K562 (cell line): ENCODE data around the gene CALY. TPM values are rescaled to one million over a fixed set of nuclear protein-coding genes. Genes with fewer than 3 reads are reported as not detected.
A peak's percentile ranks its signal among the peaks of the same experiment; 100 is the strongest.

Experiments used
- ATF7 ChIP-seq: fragments of 450-650 bp; IDR thresholded peaks from 2 replicates; pipeline ENCODE4 v1.7.1; 2014; ENCODE audit warnings: mild to moderate bottlenecking, moderate library complexity
- EGR1 ChIP-seq: fragments of 450-650 bp; conservative IDR thresholded peaks from 2 replicates; pipeline ENCODE4 v1.6.1; 2017; ENCODE audit warnings: mild to moderate bottlenecking
- LEF1 ChIP-seq: fragments of 450-650 bp; IDR thresholded peaks from 2 replicates; pipeline ENCODE4 v1.6.1; 2016; ENCODE audit warnings: mild to moderate bottlenecking
- NFE2 ChIP-seq: IDR thresholded peaks from 2 replicates; pipeline ENCODE4 v1.6.1; 2014; ENCODE audit warnings: antibody characterized with exemption, low read depth
- NFIC ChIP-seq: fragments of 450-650 bp; IDR thresholded peaks from 2 replicates; pipeline ENCODE4 v1.6.1; 2017; ENCODE audit warnings: mild to moderate bottlenecking, inconsistent platforms
- NRF1 ChIP-seq, 2 experiments: fragments of 450-650 bp; IDR thresholded peaks in 1 of 2; conservative IDR thresholded peaks in 1 of 2; 2 replicates each; pipeline ENCODE4 v1.6.1; 2014; ENCODE audit warnings: mild to moderate bottlenecking in 2 of 2
- RFX1 ChIP-seq: fragments of 450-650 bp; IDR thresholded peaks from 2 replicates; pipeline ENCODE4 v1.6.1; 2016; ENCODE audit warnings: mild to moderate bottlenecking, moderate library complexity
- USF2 ChIP-seq: sonication (generic); formaldehyde crosslinking; IDR thresholded peaks from 2 replicates; pipeline ENCODE4 v1.5.0; 2020; ENCODE audit warnings: missing genetic modification reagents
- ZNF217 ChIP-seq: sonication (generic); formaldehyde crosslinking; IDR thresholded peaks from 2 replicates; pipeline ENCODE4 v1.8.0; 2022; ENCODE audit warnings: mild to moderate bottlenecking, missing genetic modification reagents
- polyA plus RNA-seq, 8 experiments: library from polyadenylated mRNA; depleted of rRNA in 4 of 8; stranded (reverse) in 5 of 8; unstranded in 3 of 8; fragments of >200 nt; fragmentation: Nextera tagmentation in 2 of 8; fragmentation: Illumina TruSeq in 1 of 8; extraction: Ambion mirVana in 2 of 8; extraction: Trizol in 1 of 8; gene quantifications; 2 replicates each; pipeline versions ENCODE4 v1.2.1 to v1.2.3, GENCODE V29; 2011 to 2014; ENCODE audit warnings: inconsistent platforms in 1 of 8, missing spikeins in 1 of 8
- total RNA-seq, 7 experiments: library from RNA; depleted of rRNA in 6 of 7; stranded (reverse); fragments of >200 nt in 6 of 7; fragmentation: Illumina TruSeq in 2 of 7; extraction: Trizol in 2 of 7; gene quantifications; 2 replicates each; pipeline versions ENCODE4 v1.2.1 to v1.2.3, GENCODE V29; 2011 to 2021; ENCODE audit warnings: low replicate concordance in 1 of 7

The CALY gene
- total and polyA plus RNA-seq, 9 of the 15 experiments (the other 6 are each of a cell fraction or from before 2014, with no cell fraction given): not detected

- 0 out of 2 replicates have a peak, but pooled peaks have one; percentile 14 for TF ChIP-seq ATF7
- peak; percentile 51; the same call in 1 of the 2 replicates for TF ChIP-seq NFE2
- TF ChIP-seq RFX1: peak; percentile 95
- TF ChIP-seq NFIC: peak; percentile 10; the same call in 1 of the 2 replicates
- TF ChIP-seq USF2: no peak
- no peak for TF ChIP-seq ZNF217
- 0 out of 4 replicates have a peak, but pooled peaks of 1 of the 2 experiments have one; percentile 29 for TF ChIP-seq NRF1 (conservative IDR thresholded peaks at IDR 0.05 in 1 of 2, IDR thresholded peaks at IDR 0.05 in 1 of 2)
- peak; percentile 83 for TF ChIP-seq EGR1
- no peak for TF ChIP-seq LEF1
- TF ChIP-seq, all 486 proteins: peak for 13
These were observed 1.2 kb downstream of the CALY start (continued) for GRCh38 chr10:133335246-133336117.
